Ascending aorta (tissue), 2 donors: ENCODE measurements around the gene P3H3. TPM values are rescaled to one million over a fixed set of nuclear protein-coding genes. Genes with fewer than 3 reads are reported as not detected.

Source experiments
- DNase-seq, 2 donors: peaks; one replicate each; pipeline ENCODE4 v3.0.0-alpha.2; 2019; ENCODE audit warnings: low spot score in 2 of 2
- H3K27ac ChIP-seq, 2 donors: fragments of 200-600 bp; sonication (generic); one replicate each; pipeline ENCODE4 v1.5.1; 2016 to 2017; ENCODE audit warnings: mild to moderate bottlenecking in 1 of 2
- H3K27me3 ChIP-seq: fragments of 200-600 bp; sonication (generic); one replicate; pipeline ENCODE4 v1.5.1; 2017
- H3K36me3 ChIP-seq, 2 donors: fragments of 200-600 bp; sonication (generic); one replicate each; pipeline ENCODE4 v1.5.1; 2016
- H3K4me1 ChIP-seq, 2 donors: fragments of 200-600 bp; sonication (generic); one replicate each; pipeline ENCODE4 v1.5.1; 2016 to 2017; ENCODE audit warnings: mild to moderate bottlenecking in 1 of 2
- H3K4me3 ChIP-seq, 2 donors: fragments of 200-600 bp; sonication (generic); one replicate each; pipeline ENCODE4 v1.5.1; 2016 to 2017; ENCODE audit warnings: mild to moderate bottlenecking in 1 of 2
- H3K9me3 ChIP-seq, 2 donors: fragments of 200-600 bp; sonication (generic); one replicate each; pipeline ENCODE4 v1.5.1; 2016
- CTCF ChIP-seq, 3 experiments: fragments of 200-600 bp in 2 of 3; fragments of 450-650 bp in 1 of 3; sonication (generic) in 2 of 3; IDR thresholded peaks; one replicate each; pipeline ENCODE4 v1.5.1; 2016 to 2019; ENCODE audit warnings: antibody characterized with exemption in 3 of 3, mild to moderate bottlenecking in 1 of 3, moderate library complexity in 1 of 3
- intact Hi-C: fragments of 100-400 bp; cut with DNase I; formaldehyde crosslinking; loops from one replicate; pipeline ENCODE4 v1.15.1; 2023
- total RNA-seq: library from RNA; depleted of rRNA; stranded (reverse); fragments of >200 nt; gene quantifications from one replicate; pipeline ENCODE4 v1.1.0, GENCODE V29; 2016

P3H3 gene
- 62.2 TPM for total RNA-seq

GRCh38 chr12:6827982-6828780 lies at the start of gene P3H3:
Gene P3H3 (plus strand): TSS chr12:6828407. CDS start chr12:6828441, 34 bp downstream.
- peaks cover 7% of the 10 kb centered on the region for H3K27me3 ChIP-seq

GRCh38 chr12:6778574-6779550 lies 49.3 kb upstream of the P3H3 start:
- intact Hi-C loops, result loop anchor here (1.0 to 2.0 kb wide), 5 partner anchors 12 to 162 kb away; partner anchors contain the start of gene MLF2

More at GRCh38 chr12:6827982-6828780, at the start of gene P3H3:
- TF ChIP-seq CTCF (IDR thresholded peaks at IDR 0.05), result peak in 1 of 3 experiments; percentile 23
- Histone ChIP-seq H3K27ac (peak within 1 kb of the TSS; percentile 90), H3K9me3 (no peaks in the 10 kb centered on the region), H3K4me1 (peaks cover 0 to 17% of the 10 kb centered on the region in 2 donors), H3K36me3 (peaks cover 5 to 19% of the 10 kb centered on the region in 2 donors), H3K4me3 (peak within 1 kb of the TSS; percentile 74 to 94)
- DNase-seq, result no peak
- intact Hi-C loops, result loop anchor here (2.0 to 5.0 kb wide), 3 partner anchors 23 to 221 kb away; partner anchors contain the start of genes CDCA3, CHD4 and ZNF384

GRCh38 chr12:6779708-6780432 lies 48.3 kb upstream of the P3H3 start:
- DNase-seq, result no peak
- intact Hi-C loops, result loop anchor here (1.0 to 2.0 kb wide), 4 partner anchors 27 to 163 kb away; partner anchors contain the start of gene MLF2
- no peak for TF ChIP-seq CTCF (IDR thresholded peaks at IDR 0.05)
- Histone ChIP-seq H3K27ac (no peak overlapping the region), H3K4me1 (peaks cover 7% of the 10 kb centered on the region in 2 donors), H3K27me3 (no peaks in the 10 kb centered on the region), H3K9me3 (no peaks in the 10 kb centered on the region), H3K36me3 (no peaks in the 10 kb centered on the region), H3K4me3 (no peak overlapping the region)

More at GRCh38 chr12:6778574-6779550, 49.3 kb upstream of the P3H3 start:
- DNase-seq, result peak; percentile 82 to 97
- Histone ChIP-seq H3K4me3 (peak overlapping the region; percentile 45 to 72), H3K9me3 (no peaks in the 10 kb centered on the region), H3K36me3 (no peaks in the 10 kb centered on the region), H3K27me3 (no peaks in the 10 kb centered on the region), H3K4me1 (peaks cover 7% of the 10 kb centered on the region in 2 donors), H3K27ac (peak overlapping the region; percentile 35 to 77)
- peak; percentile 93 to 97 (median 95) for TF ChIP-seq CTCF (IDR thresholded peaks at IDR 0.05)

GRCh38 chr12:6780573-6780972 lies 47.6 kb upstream of the P3H3 start:
- Histone ChIP-seq H3K36me3 (no peaks in the 10 kb centered on the region), H3K4me3 (no peak overlapping the region), H3K4me1 (peaks cover 7% of the 10 kb centered on the region in 2 donors), H3K27me3 (no peaks in the 10 kb centered on the region), H3K27ac (no peak overlapping the region), H3K9me3 (no peaks in the 10 kb centered on the region)
- intact Hi-C loops, result no loop called here
- DNase-seq, result no peak
- TF ChIP-seq CTCF (IDR thresholded peaks at IDR 0.05), result no peak

- no peak overlapping the region for H3K4me3 ChIP-seq
These were observed 46.1 kb upstream of the P3H3 start for GRCh38 chr12:6782119-6782518.

More at GRCh38 chr12:6782119-6782518, 46.1 kb upstream of the P3H3 start:
- no peak for TF ChIP-seq CTCF (IDR thresholded peaks at IDR 0.05)
- Histone ChIP-seq H3K27me3 (no peaks in the 10 kb centered on the region), H3K4me1 (peaks cover 7% of the 10 kb centered on the region in 2 donors), H3K36me3 (no peaks in the 10 kb centered on the region), H3K27ac (no peak overlapping the region), H3K9me3 (no peaks in the 10 kb centered on the region)
- no peak for DNase-seq
- intact Hi-C loops, result no loop called here
